H9 (cell line): ENCODE data around the gene ADAMTS5. TPM values are rescaled to one million over a fixed set of nuclear protein-coding genes. Genes with fewer than 3 reads are reported as not detected.

Experiments
- DNase-seq: peaks from one replicate; pipeline ENCODE4 v3.0.0-alpha.2; 2017
- H2AFZ ChIP-seq: one replicate; pipeline ENCODE4 v1.6.1; 2013; ENCODE audit warnings: mild to moderate bottlenecking, low read length, control low read depth, moderate library complexity
- H2AK5ac ChIP-seq: 2 replicates; pipeline ENCODE4 v1.6.1; 2013; ENCODE audit warnings: low read length, control low read depth, mixed read lengths; ENCODE audit not compliant: insufficient read length
- H2BK120ac ChIP-seq: one replicate; pipeline ENCODE4 v1.6.1; 2013; ENCODE audit warnings: low read depth, mild to moderate bottlenecking, low read length, control low read depth, inconsistent platforms; ENCODE audit not compliant: poor library complexity, severe bottlenecking
- H2BK12ac ChIP-seq: 2 replicates; pipeline ENCODE4 v1.6.1; 2013; ENCODE audit warnings: low read length, control low read depth, mixed read lengths, low read depth; ENCODE audit not compliant: insufficient read length
- H2BK15ac ChIP-seq: 2 replicates; pipeline ENCODE4 v1.6.1; 2013; ENCODE audit warnings: low read depth, low read length, control low read depth
- H2BK20ac ChIP-seq: one replicate; pipeline ENCODE4 v1.6.1; 2013; ENCODE audit warnings: low read depth, mild to moderate bottlenecking, low read length, control low read depth, inconsistent platforms; ENCODE audit not compliant: poor library complexity, severe bottlenecking
- H2BK5ac ChIP-seq: 2 replicates; pipeline ENCODE4 v1.6.1; 2013; ENCODE audit warnings: low read length, control low read depth, mixed read lengths; ENCODE audit not compliant: insufficient read length
- H3K14ac ChIP-seq: 2 replicates; pipeline ENCODE4 v1.6.1; 2013; ENCODE audit warnings: low read length, control low read depth; ENCODE audit not compliant: insufficient read depth
- H3K18ac ChIP-seq: 2 replicates; pipeline ENCODE4 v1.6.1; 2013; ENCODE audit warnings: low read depth, mild to moderate bottlenecking, mixed read lengths, low read length, control low read depth; ENCODE audit not compliant: insufficient read length
- H3K23ac ChIP-seq: 2 replicates; pipeline ENCODE4 v1.6.1; 2013; ENCODE audit warnings: low read length, control low read depth, mixed read lengths, low read depth; ENCODE audit not compliant: insufficient read length
- H3K23me2 ChIP-seq: 2 replicates; pipeline ENCODE4 v1.6.1; 2013; ENCODE audit warnings: low read depth, mild to moderate bottlenecking, mixed read lengths, low read length, control low read depth; ENCODE audit not compliant: insufficient read length, poor library complexity, severe bottlenecking
- H3K27ac ChIP-seq: 2 replicates; pipeline ENCODE4 v1.5.1; 2013; ENCODE audit warnings: low read length, control low read depth, mixed read lengths, low read depth; ENCODE audit not compliant: insufficient read length
- H3K27me3 ChIP-seq: 2 replicates; pipeline ENCODE4 v1.6.1; 2013; ENCODE audit warnings: low read length, control low read depth, inconsistent platforms; ENCODE audit not compliant: insufficient read depth
- H3K4ac ChIP-seq: 2 replicates; pipeline ENCODE4 v1.6.1; 2013; ENCODE audit warnings: low read depth, mild to moderate bottlenecking, control low read depth, inconsistent platforms, low read length, moderate library complexity
- H3K4me1 ChIP-seq: 2 replicates; pipeline ENCODE4 v1.6.1; 2013; ENCODE audit warnings: low read length, control low read depth, inconsistent platforms; ENCODE audit not compliant: insufficient read depth
- H3K4me2 ChIP-seq: 2 replicates; pipeline ENCODE4 v1.6.1; 2013; ENCODE audit warnings: low read length, control low read depth, mixed read lengths; ENCODE audit not compliant: insufficient read length, insufficient read depth
- H3K56ac ChIP-seq: 2 replicates; pipeline ENCODE4 v1.6.1; 2013; ENCODE audit warnings: low read depth, mild to moderate bottlenecking, mixed read lengths, low read length, control low read depth; ENCODE audit not compliant: insufficient read length
- H3K79me1 ChIP-seq: 2 replicates; pipeline ENCODE4 v1.6.1; 2013; ENCODE audit warnings: low read depth, mild to moderate bottlenecking, moderate library complexity, low read length, control low read depth, inconsistent platforms; ENCODE audit not compliant: insufficient read depth, poor library complexity, severe bottlenecking
- H3K79me2 ChIP-seq: 2 replicates; pipeline ENCODE4 v1.6.1; 2013; ENCODE audit warnings: low read length, control low read depth, inconsistent platforms; ENCODE audit not compliant: insufficient read depth
- H3K9ac ChIP-seq: 2 replicates; pipeline ENCODE4 v1.6.1; 2013; ENCODE audit warnings: low read length, control low read depth, mixed read lengths; ENCODE audit not compliant: insufficient read length; ENCODE audit errors: extremely low read depth
- H3K9me3 ChIP-seq: one replicate; pipeline ENCODE4 v1.6.1; 2013; ENCODE audit warnings: low read depth, low read length, inconsistent platforms; ENCODE audit not compliant: control insufficient read depth
- H3T11ph ChIP-seq: one replicate; pipeline ENCODE4 v1.6.1; 2013; ENCODE audit warnings: mild to moderate bottlenecking, low read length, control low read depth, inconsistent platforms
- H4K20me1 ChIP-seq: one replicate; pipeline ENCODE4 v1.6.1; 2013; ENCODE audit not compliant: control insufficient read depth, insufficient read length, insufficient read depth
- H4K5ac ChIP-seq: 2 replicates; pipeline ENCODE4 v1.6.1; 2013; ENCODE audit warnings: low read depth, mild to moderate bottlenecking, mixed read lengths, low read length, control low read depth; ENCODE audit not compliant: insufficient read length
- H4K8ac ChIP-seq: replicated peaks from 2 replicates; pipeline ENCODE4 v1.6.1; 2013; ENCODE audit warnings: low read length, control low read depth, mixed read lengths, low read depth; ENCODE audit not compliant: insufficient read length
- H4K91ac ChIP-seq: 2 replicates; pipeline ENCODE4 v1.6.1; 2013; ENCODE audit warnings: low read depth, mild to moderate bottlenecking, moderate library complexity, mixed read lengths, low read length, control low read depth; ENCODE audit not compliant: insufficient read length
- H3K27ac Mint-ChIP-seq, 3 experiments: 2 replicates in 2 of 3; 3 replicates in 1 of 3; pipeline ENCODE4 v1.8.0; 2020 to 2021; ENCODE audit warnings: mixed read lengths in 3 of 3, mild to moderate bottlenecking in 1 of 3, moderate library complexity in 1 of 3
- H3K27me3 Mint-ChIP-seq: 2 replicates; pipeline ENCODE4 v1.8.0; 2021; ENCODE audit warnings: low read depth, mild to moderate bottlenecking, moderate library complexity, mixed read lengths
- H3K36me3 Mint-ChIP-seq, 3 experiments: 2 replicates in 2 of 3; 3 replicates in 1 of 3; pipeline ENCODE4 v1.8.0; 2020 to 2021; ENCODE audit warnings: low read depth in 3 of 3, mixed read lengths in 3 of 3; ENCODE audit not compliant: insufficient read depth in 1 of 3
- H3K4me1 Mint-ChIP-seq, 2 experiments: 2 replicates each; pipeline ENCODE4 v1.8.0; 2020; ENCODE audit warnings: mixed read lengths in 2 of 2
- H3K4me3 Mint-ChIP-seq, 2 experiments: 2 replicates in 1 of 2; 3 replicates in 1 of 2; pipeline ENCODE4 v1.8.0; 2020 to 2021; ENCODE audit warnings: mild to moderate bottlenecking in 2 of 2, mixed read lengths in 2 of 2, moderate library complexity in 1 of 2
- H3K9me3 Mint-ChIP-seq, 2 experiments: 2 replicates in 1 of 2; 3 replicates in 1 of 2; pipeline ENCODE4 v1.8.0; 2020; ENCODE audit warnings: mild to moderate bottlenecking in 2 of 2, mixed read lengths in 2 of 2, moderate library complexity in 1 of 2
- CTCF ChIP-seq: fragments of 200-600 bp; sonication (generic); conservative IDR thresholded peaks from 3 replicates; pipeline ENCODE4 v1.8.0; 2021; ENCODE audit warnings: antibody characterized with exemption, mild to moderate bottlenecking
- WGBS: extraction: QIAGEN DNeasy Blood & Tissue Kit; methylation state at CpG from one replicate; pipeline ENCODE4 v1.1.7; 2013; ENCODE audit warnings: missing lambda C conversion rate, low lambda C conversion rate, mixed read lengths; ENCODE audit not compliant: insufficient read length; ENCODE audit errors: extremely low coverage; 5-methylcytosine and 5-hydroxymethylcytosine counted together
- total RNA-seq: library from RNA; stranded (reverse); gene quantifications from 2 replicates; pipeline ENCODE4 v1.2.1, GENCODE V29; 2021

The ADAMTS5 gene
- total RNA-seq, 1 experiment from 2014 or later, result 0.90 TPM

- H3K4me1 Mint-ChIP-seq, result peaks cover 23 to 24% of the 10 kb centered on the region in 2 experiments
- no peaks in the 10 kb centered on the region for H3K9me3 ChIP-seq
- H3K56ac ChIP-seq, result no peak overlapping the region
- no peak overlapping the region for H3K4me2 ChIP-seq
- H3T11ph ChIP-seq, result no peak overlapping the region
- H2BK12ac ChIP-seq, result no peak overlapping the region
- H3K9me3 Mint-ChIP-seq, result no peaks in the 10 kb centered on the region
- H3K9ac ChIP-seq, result no peak overlapping the region
- H4K5ac ChIP-seq, result no peak overlapping the region
- no peaks in the 10 kb centered on the region for H3K23me2 ChIP-seq
- no peaks in the 10 kb centered on the region for H3K27me3 ChIP-seq
- no peak overlapping the region for H4K8ac ChIP-seq
- no peak overlapping the region for H3K23ac ChIP-seq
- no peaks in the 10 kb centered on the region for H3K79me2 ChIP-seq
- peaks cover 1% of the 10 kb centered on the region; the same call in 1 of the 2 replicates for H3K4me1 ChIP-seq
- no peaks in the 10 kb centered on the region for H3K79me1 ChIP-seq
- no peak overlapping the region for H3K4ac ChIP-seq
- no peak overlapping the region for H2AK5ac ChIP-seq
- H3K36me3 Mint-ChIP-seq, result 0 out of 7 replicates have a peak, but pooled peaks cover 0 to 1% (median 0%) of the 10 kb centered on the region in 3 experiments
- no peak overlapping the region for H3K14ac ChIP-seq
- H2BK120ac ChIP-seq, result no peak overlapping the region
- no peak overlapping the region for H2BK20ac ChIP-seq
- H4K20me1 ChIP-seq, result no peaks in the 10 kb centered on the region
- H3K4me3 Mint-ChIP-seq, result no peak overlapping the region
- no peak overlapping the region for H4K91ac ChIP-seq
- no peak overlapping the region for H3K27ac ChIP-seq
- DNase-seq, result no peak
- no peak overlapping the region for H2AFZ ChIP-seq
- WGBS, result no CpG with 5 or more reads among the region's 2 CpGs
- no peak overlapping the region for H2BK15ac ChIP-seq
- no peak overlapping the region for H2BK5ac ChIP-seq
- no peak overlapping the region for H3K27ac Mint-ChIP-seq
- no peaks in the 10 kb centered on the region for H3K27me3 Mint-ChIP-seq
- TF ChIP-seq CTCF, result no peak
- no peak overlapping the region for H3K18ac ChIP-seq
These were observed 8.1 kb downstream of the ADAMTS5 start for GRCh38 chr21:26958788-26959187.
